GM18873 (cell line): ENCODE results near the gene TMPRSS9.
"Not testable (repeated sequence)": the region's sequence is repeated elsewhere in the genome, so short reads cannot be mapped to it uniquely, and the experiment has no call there.

ENCODE experiments used
- ATAC-seq: cut with Tn5 transposase; IDR thresholded peaks from one replicate; pipeline ENCODE4 v1.9.1; 2021; ENCODE audit warnings: mild to moderate bottlenecking, moderate library complexity, moderate number of reproducible peaks; ENCODE audit not compliant: unreplicated experiment, low FRiP score

The TMPRSS9 gene

DNA sequence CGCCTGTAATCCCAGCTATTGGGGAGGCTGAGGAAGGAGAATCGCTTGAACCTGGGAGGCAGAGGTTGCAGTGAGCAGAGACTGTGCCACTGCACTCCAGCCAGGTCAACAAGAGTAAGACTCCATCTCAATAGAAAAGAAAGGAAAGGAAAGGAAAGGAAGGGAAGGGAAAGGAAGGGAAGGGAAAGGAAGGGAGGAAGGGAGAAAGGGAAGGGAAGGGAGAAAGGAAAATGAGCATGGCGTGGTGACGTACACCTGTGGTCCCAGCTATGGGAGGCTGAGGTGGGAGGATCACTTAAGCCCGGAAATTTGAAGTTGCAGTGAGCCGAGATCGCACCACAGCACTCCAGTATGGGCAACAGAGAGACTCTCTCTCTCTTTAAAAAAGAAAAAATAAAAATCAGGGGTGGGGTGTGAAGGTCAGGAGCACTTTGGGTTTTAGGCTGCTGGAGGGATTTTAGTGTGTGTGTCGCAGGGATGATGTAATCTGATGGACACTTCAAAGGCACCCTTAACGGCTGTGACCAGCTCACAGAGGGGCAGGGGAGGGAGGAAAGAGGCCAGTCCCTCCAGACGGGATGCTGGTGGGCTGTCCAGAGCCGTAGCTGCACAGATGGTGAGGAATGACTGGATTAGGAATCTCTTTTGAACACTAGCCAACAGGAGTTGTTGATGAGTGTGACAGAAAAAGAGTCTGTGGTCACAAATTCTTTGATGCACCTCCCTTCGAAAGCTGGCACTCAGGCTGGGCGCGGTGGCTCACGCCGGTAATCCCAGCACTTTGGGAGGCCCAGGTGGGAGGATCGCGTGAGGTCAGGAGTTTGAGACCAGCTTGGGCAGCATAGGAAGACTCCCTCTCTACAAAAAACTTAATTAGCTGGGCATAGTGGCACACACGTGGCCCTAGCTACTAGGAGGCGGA lies 27.6 kb downstream of the TMPRSS9 start:
- ATAC-seq = no peak

DNA sequence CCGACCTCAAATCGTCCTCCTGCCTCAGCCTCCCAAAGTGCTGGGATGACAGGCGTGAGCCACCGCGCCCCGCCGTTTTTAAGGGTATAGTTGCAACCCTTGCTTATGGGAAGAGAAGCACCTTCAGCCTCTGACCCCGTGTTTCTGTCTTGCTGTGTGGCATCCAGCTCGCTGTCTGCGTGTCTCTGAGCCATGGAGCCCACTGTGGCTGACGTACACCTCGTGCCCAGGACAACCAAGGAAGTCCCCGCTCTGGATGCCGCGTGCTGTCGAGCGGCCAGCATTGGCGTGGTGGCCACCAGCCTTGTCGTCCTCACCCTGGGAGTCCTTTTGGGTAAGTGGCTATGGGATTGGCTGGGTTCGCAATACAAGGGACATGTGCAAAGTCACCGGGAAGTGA lies 29.5 kb downstream of the TMPRSS9 start:
- no peak for ATAC-seq

DNA sequence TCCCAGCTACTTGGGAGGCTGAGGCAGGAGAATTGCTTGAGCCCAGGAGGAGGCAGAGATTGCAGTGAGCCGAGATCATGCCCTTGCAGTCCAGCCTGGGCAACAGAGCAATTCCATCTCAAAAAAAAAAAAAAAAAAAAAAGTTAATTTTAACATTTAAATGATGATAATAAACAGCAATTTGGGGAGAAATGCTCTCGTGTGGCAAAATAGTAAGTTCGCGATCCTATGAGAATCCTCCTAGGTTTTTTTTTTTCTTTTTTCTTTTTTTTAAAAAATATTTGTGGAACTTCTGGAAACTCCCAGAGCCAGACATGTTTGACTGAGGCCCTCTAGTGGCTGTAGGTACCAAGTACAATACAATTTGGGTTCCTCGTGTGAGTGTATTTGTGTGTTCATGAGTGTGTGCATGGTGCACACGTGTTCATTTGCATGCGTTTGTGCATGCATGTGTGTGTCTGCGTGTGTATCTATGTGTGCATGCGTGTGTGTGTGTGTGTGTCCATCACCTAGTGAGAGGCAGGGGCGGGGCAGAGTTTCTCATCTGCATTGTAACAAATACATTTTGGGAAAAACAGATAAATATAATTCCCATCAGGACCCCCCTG lies 31.2 kb downstream of the TMPRSS9 start:
- ATAC-seq = no peak

DNA sequence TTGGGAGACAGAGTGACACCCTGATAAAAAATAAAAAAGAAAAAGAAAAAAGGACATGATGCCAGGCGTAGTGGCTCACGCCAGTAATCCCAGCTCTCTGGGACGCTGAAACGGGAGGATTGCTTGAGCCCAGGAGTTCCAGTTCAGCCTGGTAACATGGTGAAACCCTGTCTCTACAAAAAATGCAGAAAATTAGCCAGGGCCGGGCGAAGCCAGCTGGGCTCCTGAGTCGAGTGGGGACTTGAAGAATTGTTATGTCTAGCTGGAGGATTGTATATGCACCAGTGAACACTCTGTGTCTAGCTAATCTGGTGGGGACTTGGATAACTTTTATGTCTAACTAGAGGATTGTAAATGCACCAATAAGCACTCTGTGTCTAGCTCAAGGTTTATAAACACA lies 32.3 kb downstream of the TMPRSS9 start:
- no peak for ATAC-seq

DNA sequence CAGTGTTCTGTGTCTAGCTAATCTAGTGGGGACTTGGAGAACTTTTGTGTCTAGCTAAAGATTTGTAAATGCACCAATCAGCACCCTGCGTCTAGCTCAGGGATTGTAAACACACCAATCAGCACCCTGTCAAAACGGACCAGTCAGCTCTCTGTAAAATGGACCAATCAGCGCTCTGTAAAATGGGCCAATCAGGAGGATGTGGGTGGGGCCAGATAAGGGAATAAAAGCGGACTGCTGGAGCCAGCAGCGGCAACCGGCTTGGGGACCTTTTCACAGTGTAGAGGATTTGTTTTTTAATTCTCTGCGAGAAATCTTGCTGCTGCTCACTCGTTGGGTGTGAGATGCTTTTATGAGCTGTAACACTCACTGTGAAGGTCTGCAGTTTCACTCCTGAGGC lies 32.8 kb downstream of the TMPRSS9 start:
- ATAC-seq = not testable (repeated sequence)

DNA sequence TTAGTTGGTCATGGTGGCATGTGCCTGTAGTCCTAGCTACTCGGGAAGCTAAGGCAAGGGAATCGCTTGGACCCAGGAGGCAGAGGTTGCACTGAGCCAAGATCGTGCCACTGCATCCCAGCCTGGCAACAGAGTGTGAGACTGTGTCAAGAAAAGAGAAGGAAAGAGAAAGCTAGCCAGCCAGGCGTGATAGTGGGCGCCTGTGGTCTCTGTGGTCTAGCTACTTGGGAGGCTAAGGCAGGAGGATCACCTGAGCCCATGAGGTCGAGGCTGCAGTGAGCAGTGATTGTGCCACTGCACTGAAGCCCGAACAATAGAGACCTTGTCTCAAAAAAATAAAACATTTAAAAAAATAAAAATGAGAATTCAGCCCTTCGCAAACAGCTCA lies 34.0 kb downstream of the TMPRSS9 start:
- no peak for ATAC-seq

DNA sequence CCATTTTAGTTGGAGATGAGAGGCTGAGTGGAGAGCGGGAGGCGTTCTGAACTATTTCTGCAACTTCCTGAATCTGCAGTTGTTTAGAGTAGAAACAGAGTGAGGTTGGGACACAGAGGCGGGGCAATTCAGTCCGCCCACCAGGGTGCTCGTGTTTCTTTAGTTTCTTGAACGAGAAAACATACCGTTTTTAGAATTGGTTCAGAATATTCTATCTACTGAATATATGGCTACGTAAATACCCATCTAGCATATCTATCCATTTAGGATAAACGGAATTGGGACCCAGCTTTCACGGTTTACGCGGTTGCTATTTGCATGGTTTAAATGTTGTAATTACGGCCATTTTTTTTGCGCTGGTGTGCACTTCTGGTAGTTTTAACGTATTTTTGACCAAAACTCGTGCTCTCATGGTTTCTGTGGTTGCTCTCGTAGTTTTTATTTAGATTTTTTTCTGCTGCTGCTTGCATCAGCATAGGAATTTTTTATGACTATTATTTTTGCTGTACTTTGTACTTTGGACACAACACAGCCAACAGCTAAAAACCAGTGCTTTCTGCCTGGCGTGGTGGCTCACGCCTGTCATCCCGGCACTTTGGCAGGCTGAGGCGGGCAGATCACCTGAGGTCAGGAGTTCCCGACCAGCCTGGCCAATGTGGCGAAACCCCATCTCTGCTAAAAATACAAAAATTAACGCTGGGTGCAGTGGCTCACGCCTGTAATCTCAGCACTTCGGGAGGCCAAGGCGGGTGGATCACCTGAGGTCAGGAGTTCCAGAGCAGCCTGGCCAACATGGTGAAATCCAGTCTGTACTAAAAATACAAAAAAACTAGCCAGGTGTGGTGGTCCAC lies 34.6 kb downstream of the TMPRSS9 start:
- no peak for ATAC-seq

DNA sequence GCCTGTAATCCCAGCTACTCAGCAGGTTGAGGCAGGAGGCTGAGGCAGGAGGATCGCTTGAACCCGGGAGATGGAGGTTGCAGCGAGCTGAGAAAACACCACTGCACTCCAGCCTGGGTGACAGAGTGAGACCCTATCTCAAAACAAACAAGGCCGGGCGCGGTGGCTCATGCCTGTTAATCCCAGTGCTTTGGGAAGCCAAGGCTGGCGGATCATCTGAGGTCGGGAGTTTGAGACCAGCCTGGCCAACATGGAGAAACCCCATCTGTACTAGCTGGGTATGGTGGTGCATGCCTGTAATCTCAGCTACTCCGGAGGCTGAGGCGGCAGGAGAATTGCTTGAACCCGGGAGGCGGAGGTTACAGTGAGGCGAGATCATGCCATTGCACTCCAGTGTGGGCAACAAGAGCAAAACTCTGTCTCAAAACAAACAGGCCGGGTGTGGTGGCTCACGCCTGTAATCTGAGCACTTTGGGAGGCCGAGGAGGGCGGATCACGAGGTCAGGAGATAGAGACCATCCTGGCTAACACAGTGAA lies 35.3 kb downstream of the TMPRSS9 start:
- ATAC-seq = not testable (repeated sequence)

DNA sequence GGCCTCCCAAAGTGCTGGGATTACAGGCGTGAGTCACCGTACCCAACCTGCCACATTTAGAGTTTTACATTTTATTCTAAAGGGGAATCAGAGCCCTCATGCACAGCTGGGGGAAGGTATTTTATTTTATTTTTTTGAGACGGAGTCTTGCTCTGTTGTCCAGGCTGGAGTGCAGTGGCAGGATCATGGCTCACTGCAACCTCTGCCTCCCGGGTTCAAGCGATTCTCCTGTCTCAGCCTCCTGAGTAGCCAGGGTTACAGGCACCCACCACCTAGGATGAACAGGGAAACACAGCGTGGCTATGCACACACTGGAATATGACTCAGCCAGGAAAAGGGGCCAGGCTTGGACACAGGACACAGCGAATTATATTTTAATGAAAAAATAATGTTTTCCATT lies 37.1 kb downstream of the TMPRSS9 start:
- ATAC-seq = not testable (repeated sequence)

DNA sequence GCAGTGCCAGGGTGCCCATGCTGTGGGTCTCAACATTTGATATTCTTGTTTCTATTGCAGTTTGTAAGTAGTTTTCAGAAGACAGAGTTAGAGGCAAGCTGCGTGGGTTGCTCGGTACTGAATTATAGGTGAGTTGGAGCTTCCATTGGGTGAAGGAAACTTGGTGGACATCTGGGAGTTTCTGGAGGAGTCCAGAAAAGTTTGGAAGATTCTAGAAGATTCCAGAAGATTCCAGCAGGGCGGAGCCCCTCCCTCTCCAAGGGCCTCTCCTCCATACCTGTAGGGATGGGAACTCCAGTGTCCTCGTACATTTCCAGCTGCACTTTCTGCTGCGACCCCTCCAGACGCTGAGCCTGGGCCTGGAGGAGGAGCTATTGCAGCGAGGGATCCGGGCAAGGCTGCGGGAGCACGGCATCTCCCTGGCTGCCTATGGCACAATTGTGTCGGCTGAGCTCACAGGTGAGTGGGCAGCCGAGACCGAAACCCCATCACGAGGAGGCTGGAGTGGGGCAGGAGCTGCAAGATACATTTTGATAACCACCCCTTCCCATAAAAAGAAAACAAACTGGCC lies 38.8 kb downstream of the TMPRSS9 start:
- no peak for ATAC-seq

DNA sequence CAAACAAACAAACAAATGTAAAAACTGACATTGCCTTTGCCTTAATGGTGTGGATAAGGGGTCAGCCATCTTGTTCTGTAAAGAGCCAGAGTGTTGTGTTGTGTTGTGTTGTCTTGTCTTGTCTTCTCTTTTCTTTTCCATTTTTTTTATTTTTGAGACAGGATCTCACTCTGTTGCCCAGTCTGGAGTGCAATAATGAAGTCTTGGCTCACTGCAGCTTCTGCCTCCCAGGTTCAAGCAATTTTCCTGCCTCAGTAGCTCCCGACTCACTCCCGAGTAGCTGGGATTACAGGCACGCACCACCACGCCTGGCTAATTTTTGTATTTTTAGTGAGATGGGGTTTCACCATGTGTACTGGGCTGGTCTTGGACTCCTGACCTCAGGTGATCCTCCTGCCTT lies 39.5 kb downstream of the TMPRSS9 start:
- no peak for ATAC-seq

DNA sequence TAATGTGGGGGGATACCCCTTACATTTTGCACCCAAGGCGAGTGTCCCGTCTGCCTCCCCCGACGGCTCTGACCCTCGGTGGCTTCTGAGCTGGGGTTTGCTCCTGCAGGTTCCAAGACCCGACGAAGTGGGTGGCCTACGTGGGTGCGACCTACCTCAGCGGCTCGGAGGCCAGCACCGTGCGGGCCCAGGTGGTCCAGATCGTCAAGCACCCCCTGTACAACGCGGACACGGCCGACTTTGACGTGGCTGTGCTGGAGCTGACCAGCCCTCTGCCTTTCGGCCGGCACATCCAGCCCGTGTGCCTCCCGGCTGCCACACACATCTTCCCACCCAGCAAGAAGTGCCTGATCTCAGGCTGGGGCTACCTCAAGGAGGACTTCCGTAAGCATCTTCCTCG lies 48.2 kb downstream of the TMPRSS9 start:
- no peak for ATAC-seq

DNA sequence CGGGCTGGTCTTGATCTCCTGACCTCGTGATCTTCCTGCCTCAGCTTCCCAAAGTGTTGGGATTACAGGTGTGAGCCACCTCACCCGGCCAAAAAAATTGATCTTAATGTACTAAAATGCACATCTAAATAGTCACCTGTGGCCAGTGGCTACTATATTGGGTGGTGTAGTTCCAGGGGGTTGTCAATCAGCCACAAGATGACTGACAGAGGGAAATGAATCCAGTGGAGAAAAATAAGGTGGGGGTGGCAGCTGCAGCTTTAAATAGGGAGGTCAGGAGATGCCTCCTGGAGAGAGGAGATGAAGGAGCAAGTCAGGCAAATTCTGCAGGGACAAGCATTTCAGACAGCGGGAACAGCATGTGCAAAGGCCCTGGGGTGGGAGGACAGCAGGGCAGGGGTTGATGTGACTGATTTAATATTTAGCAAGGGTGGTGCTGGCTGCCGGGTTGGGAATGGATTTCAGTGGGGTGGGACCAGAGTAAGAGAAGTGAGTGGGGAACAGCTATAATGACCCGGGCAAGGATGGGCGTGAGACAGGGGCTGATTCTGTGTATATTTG lies 49.4 kb downstream of the TMPRSS9 start:
- no peak for ATAC-seq

DNA sequence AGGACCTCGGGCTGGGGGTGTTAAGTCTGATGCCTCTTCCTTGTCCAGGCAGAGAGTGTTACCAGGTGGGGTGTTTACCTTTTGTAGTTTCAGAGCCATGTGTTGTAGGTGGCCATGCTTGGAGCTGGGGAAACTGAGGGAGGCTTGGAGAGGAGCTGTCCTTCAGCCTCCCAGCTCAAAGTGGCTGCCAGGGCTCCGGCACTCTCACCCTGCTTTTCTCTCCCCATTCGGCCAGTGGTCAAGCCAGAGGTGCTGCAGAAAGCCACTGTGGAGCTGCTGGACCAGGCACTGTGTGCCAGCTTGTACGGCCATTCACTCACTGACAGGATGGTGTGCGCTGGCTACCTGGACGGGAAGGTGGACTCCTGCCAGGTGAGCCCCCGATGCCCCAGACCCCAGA lies 50.0 kb downstream of the TMPRSS9 start:
- no peak for ATAC-seq

DNA sequence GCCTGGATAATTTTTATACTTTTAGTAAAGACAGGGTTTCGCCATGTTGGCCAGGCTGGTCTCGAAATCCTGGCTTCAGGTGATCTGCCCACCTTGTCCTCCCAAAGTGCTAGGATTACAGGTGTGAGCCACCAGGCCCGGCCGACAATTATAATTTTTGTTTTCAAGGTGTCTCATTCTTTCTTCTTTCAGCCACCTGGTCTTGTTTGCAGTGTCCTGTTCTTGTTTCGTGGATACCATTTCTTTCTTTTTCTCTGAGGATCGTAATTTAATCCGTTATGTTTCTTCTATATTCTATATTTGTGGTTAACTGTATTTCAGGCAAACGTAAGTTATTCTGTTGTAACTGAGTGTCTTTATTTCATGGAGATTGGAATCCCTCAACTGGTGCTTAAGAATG lies 51.6 kb downstream of the TMPRSS9 start:
- ATAC-seq = no peak

DNA sequence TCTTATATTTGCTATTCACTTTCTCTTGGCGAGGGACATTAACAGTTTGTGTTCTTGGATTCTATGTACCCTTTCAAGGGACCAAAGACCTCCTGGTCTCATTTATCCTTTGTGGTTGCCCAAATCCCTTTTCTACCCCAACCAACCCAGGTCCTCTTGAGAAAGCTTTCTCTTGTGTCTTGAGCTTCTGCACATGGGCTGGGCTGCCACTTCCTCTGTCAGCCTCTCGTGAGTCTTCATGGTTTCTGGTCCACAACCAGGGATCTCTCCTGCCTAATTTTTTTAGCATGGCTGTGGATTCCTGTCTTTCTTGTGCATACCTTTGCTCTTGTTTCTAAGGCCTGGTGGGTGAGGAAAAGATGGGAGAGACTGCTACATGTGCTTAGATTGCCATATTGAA lies 52.4 kb downstream of the TMPRSS9 start:
- ATAC-seq = no peak

DNA sequence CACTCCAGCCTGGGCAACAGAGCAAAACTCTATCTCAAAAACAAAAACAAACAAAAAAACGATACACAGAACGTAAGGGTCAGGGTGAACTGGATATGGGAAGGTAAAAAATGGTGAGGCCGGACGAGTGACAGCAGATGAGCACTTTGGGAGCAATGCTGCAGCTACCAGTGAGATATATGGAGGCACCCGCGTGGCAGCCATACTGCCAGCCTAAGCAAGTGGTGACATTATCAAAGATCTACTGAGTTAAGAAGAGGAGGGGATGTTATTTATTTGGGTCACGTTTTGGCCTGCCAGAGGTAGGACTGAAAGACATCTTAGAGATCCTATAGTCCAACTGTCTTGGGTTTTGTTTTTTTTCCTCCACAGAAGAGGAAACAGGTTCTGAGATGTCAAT lies 53.1 kb downstream of the TMPRSS9 start:
- ATAC-seq = no peak

DNA sequence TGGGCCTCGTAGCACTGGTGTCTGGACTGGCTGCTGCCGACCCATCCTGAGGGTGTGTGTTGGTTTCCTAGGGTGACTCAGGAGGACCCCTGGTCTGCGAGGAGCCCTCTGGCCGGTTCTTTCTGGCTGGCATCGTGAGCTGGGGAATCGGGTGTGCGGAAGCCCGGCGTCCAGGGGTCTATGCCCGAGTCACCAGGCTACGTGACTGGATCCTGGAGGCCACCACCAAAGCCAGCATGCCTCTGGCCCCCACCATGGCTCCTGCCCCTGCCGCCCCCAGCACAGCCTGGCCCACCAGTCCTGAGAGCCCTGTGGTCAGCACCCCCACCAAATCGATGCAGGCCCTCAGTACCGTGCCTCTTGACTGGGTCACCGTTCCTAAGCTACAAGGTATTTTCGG lies 53.6 kb downstream of the TMPRSS9 start:
- no peak for ATAC-seq

DNA sequence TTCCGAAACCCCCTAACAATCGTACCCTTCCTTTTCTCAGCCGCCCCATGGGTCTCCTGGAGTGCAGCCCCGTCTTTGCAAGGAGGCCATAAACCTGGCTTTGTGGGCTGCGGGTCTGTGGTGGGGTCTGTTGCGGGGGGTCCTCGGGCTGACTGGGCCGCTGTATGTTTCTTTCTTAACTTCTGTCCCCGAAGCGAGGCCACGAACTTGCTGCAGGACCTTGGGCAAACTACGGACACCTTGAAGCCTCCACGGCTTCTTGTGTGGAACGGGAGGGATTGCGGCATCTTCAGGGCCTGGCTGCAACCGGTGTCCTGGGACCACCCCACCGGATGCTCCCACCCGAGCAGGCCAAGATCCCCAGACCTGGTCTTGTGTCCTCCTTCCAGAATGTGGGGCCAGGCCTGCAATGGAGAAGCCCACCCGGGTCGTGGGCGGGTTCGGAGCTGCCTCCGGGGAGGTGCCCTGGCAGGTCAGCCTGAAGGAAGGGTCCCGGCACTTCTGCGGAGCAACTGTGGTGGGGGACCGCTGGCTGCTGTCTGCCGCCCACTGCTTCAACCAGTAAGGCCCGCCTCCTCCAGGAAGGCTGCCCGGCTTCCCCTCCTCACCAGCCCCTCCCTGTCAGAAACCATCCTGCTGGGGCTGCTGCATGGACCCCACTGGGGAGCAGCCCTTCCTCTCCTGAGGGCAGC lies 55.4 kb downstream of the TMPRSS9 start:
- ATAC-seq = no peak

DNA sequence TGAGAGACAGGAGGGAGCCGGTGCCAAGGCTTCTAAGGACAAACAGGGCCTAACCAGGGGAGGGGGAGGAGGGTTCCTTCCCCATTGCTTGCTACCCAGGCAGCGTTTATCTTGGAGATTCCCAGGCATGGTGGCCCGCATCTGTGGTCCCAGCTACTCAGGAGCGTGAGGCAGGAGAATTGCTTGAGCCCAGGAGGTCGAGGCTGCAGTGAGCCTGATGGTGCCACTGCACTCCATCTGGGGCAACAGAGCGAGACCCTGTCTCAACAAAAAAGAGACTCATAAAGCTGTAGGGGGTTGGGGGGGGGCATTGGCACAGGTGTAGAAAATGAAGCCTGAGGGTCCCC lies 55.9 kb downstream of the TMPRSS9 start:
- ATAC-seq = no peak
